HUES6 (cell line): ENCODE measurements around the gene CIAO3.
A peak's percentile ranks its signal among the peaks of the same experiment; 100 is the strongest.

ENCODE experiments used
- H3K27ac ChIP-seq: 2 replicates; pipeline ENCODE4 v1.7.0; 2013; ENCODE audit warnings: low read depth, mild to moderate bottlenecking, low read length, inconsistent platforms
- H3K27me3 ChIP-seq: 2 replicates; pipeline ENCODE4 v1.6.1; 2013; ENCODE audit warnings: low read length; ENCODE audit not compliant: control insufficient read depth, insufficient read depth
- H3K36me3 ChIP-seq: 2 replicates; pipeline ENCODE4 v1.6.1; 2013; ENCODE audit warnings: low read length; ENCODE audit not compliant: control insufficient read depth, insufficient read depth
- H3K4me1 ChIP-seq: 2 replicates; pipeline ENCODE4 v1.6.1; 2013; ENCODE audit warnings: low read length; ENCODE audit not compliant: control insufficient read depth, insufficient read depth
- H3K4me3 ChIP-seq: 2 replicates; pipeline ENCODE4 v1.5.1; 2013; ENCODE audit warnings: low read depth, low read length
- H3K9ac ChIP-seq: one replicate; pipeline ENCODE4 v1.6.1; 2013; ENCODE audit warnings: mild to moderate bottlenecking, low read length
- H3K9me3 ChIP-seq: 2 replicates; pipeline ENCODE4 v1.6.1; 2013; ENCODE audit warnings: low read depth, low read length; ENCODE audit not compliant: control insufficient read depth, insufficient read depth

CIAO3 gene

GRCh38 chr16:740764-741505 is at the start of gene CIAO3:
Gene CIAO3, minus strand, starts transcription at chr16:740997. Its CDS starts 12 bp downstream, at chr16:740985.
- H3K27me3 ChIP-seq, result no peaks in the 10 kb centered on the region
- peak within 1 kb of the TSS; percentile 87 for H3K27ac ChIP-seq
- peak within 1 kb of the TSS; percentile 83 for H3K9ac ChIP-seq
- H3K4me1 ChIP-seq, result peaks cover 11% of the 10 kb centered on the region
- H3K36me3 ChIP-seq, result peaks cover 14% of the 10 kb centered on the region
- peak within 1 kb of the TSS; percentile 97 for H3K4me3 ChIP-seq
- no peaks in the 10 kb centered on the region for H3K9me3 ChIP-seq

- no peak overlapping the region for H3K9ac ChIP-seq
- H3K4me3 ChIP-seq, result no peak overlapping the region
- no peaks in the 10 kb centered on the region for H3K9me3 ChIP-seq
- H3K36me3 ChIP-seq, result peaks cover 58% of the 10 kb centered on the region
- no peak overlapping the region for H3K27ac ChIP-seq
- H3K27me3 ChIP-seq, result no peaks in the 10 kb centered on the region
- H3K4me1 ChIP-seq, result peaks cover 5% of the 10 kb centered on the region; the same call in 1 of the 2 replicates
Observed at GRCh38 chr16:790086-790485, 49.3 kb upstream of the CIAO3 start.

GRCh38 chr16:789191-789850 is 48.5 kb upstream of the CIAO3 start:
- Histone ChIP-seq H3K9ac (peak overlapping the region; percentile 86), H3K36me3 (peaks cover 60% of the 10 kb centered on the region), H3K27ac (peak overlapping the region; percentile 88), H3K4me3 (peak overlapping the region; percentile 93), H3K4me1 (peaks cover 5% of the 10 kb centered on the region; the same call in 1 of the 2 replicates), H3K9me3 (no peaks in the 10 kb centered on the region), H3K27me3 (no peaks in the 10 kb centered on the region)

GRCh38 chr16:788399-789126 is 47.8 kb upstream of the CIAO3 start, which contains the start of gene CHTF18:
Gene CHTF18, plus strand, starts transcription at chr16:788620. Its CDS starts 65 bp downstream, at chr16:788685.
- H3K27ac ChIP-seq, result peak within 1 kb of the TSS; percentile 88
- H3K9ac ChIP-seq, result peak within 1 kb of the TSS; percentile 86
- no peaks in the 10 kb centered on the region for H3K9me3 ChIP-seq
- H3K36me3 ChIP-seq, result peaks cover 55% of the 10 kb centered on the region
- H3K4me1 ChIP-seq, result peaks cover 5% of the 10 kb centered on the region; the same call in 1 of the 2 replicates
- peak within 1 kb of the TSS; percentile 93 for H3K4me3 ChIP-seq
- H3K27me3 ChIP-seq, result no peaks in the 10 kb centered on the region

- no peaks in the 10 kb centered on the region for H3K9me3 ChIP-seq
- peak within 1 kb of the TSS; percentile 93 for H3K4me3 ChIP-seq
- H3K27me3 ChIP-seq, result no peaks in the 10 kb centered on the region
- H3K27ac ChIP-seq, result peak within 1 kb of the TSS; percentile 88
- peaks cover 49% of the 10 kb centered on the region for H3K36me3 ChIP-seq
- H3K9ac ChIP-seq, result peak within 1 kb of the TSS; percentile 86
- H3K4me1 ChIP-seq, result peaks cover 5% of the 10 kb centered on the region; the same call in 1 of the 2 replicates
Observed at GRCh38 chr16:787978-788398, 47.2 kb upstream of the CIAO3 start, which contains the start of gene RPUSD1. Gene RPUSD1, minus strand, starts transcription at chr16:788381. Its CDS starts 644 bp downstream, at chr16:787737.

- H3K36me3 ChIP-seq, result peaks cover 45% of the 10 kb centered on the region
- no peaks in the 10 kb centered on the region for H3K9me3 ChIP-seq
- peak overlapping the region; percentile 82 for H3K9ac ChIP-seq
- no peaks in the 10 kb centered on the region for H3K27me3 ChIP-seq
- peaks cover 5% of the 10 kb centered on the region; the same call in 1 of the 2 replicates for H3K4me1 ChIP-seq
- no peak overlapping the region for H3K27ac ChIP-seq
- H3K4me3 ChIP-seq, result peak overlapping the region; percentile 83
Observed at GRCh38 chr16:787321-787966, 46.6 kb upstream of the CIAO3 start.

- H3K36me3 ChIP-seq, result peaks cover 29% of the 10 kb centered on the region
- H3K9ac ChIP-seq, result no peak overlapping the region
- no peak overlapping the region for H3K27ac ChIP-seq
- no peaks in the 10 kb centered on the region for H3K27me3 ChIP-seq
- no peaks in the 10 kb centered on the region for H3K9me3 ChIP-seq
- no peak overlapping the region for H3K4me3 ChIP-seq
- H3K4me1 ChIP-seq, result peaks cover 5% of the 10 kb centered on the region; the same call in 1 of the 2 replicates
Observed at GRCh38 chr16:785563-786535, 45.1 kb upstream of the CIAO3 start.

GRCh38 chr16:784431-784830 is 43.6 kb upstream of the CIAO3 start:
- Histone ChIP-seq H3K9me3 (no peaks in the 10 kb centered on the region), H3K27me3 (no peaks in the 10 kb centered on the region), H3K36me3 (peaks cover 15% of the 10 kb centered on the region), H3K4me1 (peaks cover 4% of the 10 kb centered on the region; the same call in 1 of the 2 replicates), H3K27ac (no peak overlapping the region), H3K9ac (no peak overlapping the region), H3K4me3 (no peak overlapping the region)

- H3K27ac ChIP-seq, result no peak overlapping the region
- H3K9me3 ChIP-seq, result no peaks in the 10 kb centered on the region
- peaks cover 15% of the 10 kb centered on the region for H3K36me3 ChIP-seq
- no peak overlapping the region for H3K9ac ChIP-seq
- no peak overlapping the region for H3K4me3 ChIP-seq
- H3K27me3 ChIP-seq, result no peaks in the 10 kb centered on the region
- H3K4me1 ChIP-seq, result no peaks in the 10 kb centered on the region; the same call in 1 of the 2 replicates
Observed at GRCh38 chr16:783404-784161, 42.8 kb upstream of the CIAO3 start.
